GM21786 (cell line): ENCODE results near the gene YTHDF1.
"Not testable (repeated sequence)": the region's sequence is repeated elsewhere in the genome, so short reads cannot be mapped to it uniquely, and the experiment has no call there.

Experiments used
- ATAC-seq: cut with Tn5 transposase; IDR thresholded peaks from one replicate; pipeline ENCODE4 v1.9.1; 2021; ENCODE audit not compliant: unreplicated experiment

YTHDF1 gene

DNA sequence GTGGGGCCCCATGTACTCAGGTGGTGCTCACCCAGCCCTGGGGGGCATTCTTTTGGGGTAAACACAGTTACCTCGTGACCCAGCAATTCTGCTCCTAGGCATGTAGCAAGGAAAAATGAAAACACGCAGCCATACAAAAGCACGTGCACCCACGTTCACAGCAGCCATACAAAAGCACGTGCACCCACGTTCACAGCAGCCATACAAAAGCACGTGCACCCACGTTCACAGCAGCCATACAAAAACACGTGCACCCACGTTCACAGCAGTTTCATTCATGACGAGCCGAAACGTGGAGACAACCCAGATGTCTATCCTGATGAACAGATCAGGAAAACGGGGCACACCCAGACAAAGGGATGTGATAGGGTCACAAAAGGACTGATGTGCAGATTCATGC lies 57.1 kb downstream of the YTHDF1 start:
- ATAC-seq: no peak

DNA sequence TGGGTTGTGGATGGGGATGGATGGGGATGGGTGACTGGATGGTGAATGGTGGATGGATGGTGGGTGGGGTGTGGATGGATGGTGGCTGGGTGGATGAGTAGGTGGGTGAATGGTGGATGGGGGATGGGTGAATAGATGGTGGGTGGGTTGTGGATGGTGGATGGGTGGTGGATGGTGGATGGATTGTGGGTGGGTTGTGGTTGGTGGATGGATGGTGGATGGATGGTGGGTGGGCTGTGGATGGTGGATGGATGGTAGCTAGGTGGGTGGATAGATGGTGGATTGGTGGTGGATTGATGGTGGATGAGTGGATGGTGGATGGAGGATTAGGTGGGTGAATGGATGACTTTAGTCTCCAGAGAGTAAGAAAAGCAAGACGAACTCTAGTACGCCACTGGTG lies 57.6 kb downstream of the YTHDF1 start:
- ATAC-seq: no peak

DNA sequence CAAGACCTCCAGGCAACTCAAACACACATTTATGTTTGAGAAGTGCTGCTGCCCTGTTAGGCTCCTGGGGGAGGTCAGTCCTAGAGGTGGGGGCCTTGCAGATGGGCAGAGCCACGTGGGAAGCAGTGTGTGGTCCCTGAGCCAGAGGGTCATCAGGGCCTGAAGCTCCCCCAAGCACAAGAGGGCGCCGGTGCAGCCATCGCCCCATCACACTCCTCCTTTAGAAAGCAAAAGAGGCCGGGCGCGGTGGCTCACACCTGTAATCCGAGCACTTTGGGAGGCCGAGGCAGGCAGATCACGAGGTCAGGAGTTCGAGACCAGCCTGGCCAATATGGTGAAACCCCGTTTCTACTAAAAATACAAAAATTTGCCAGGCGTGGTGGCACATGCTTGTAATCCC lies 58.5 kb downstream of the YTHDF1 start:
- ATAC-seq: not testable (repeated sequence)

DNA sequence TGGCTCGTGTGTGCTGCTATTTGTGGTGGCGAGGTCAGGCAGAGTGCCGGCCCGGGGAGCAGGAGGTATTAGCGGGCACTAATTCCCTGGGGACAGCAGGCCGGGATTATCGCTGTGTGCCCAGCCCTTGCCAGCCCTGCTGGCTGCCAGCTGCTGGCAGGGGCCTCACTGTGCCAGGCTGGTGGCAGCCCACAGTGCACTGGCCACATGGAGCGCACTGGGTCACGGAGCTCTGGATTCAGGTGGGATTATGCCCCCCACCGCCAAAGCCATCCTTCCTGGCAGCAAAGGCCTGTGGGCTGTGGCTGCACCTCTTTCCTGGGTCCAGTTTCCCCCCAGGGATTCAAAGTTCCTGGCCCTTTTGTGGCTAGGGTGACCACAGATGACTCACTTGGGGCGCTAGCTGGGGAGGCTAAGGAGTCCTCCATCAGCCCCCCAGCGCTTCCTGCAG lies 59.7 kb downstream of the YTHDF1 start:
- no peak for ATAC-seq

DNA sequence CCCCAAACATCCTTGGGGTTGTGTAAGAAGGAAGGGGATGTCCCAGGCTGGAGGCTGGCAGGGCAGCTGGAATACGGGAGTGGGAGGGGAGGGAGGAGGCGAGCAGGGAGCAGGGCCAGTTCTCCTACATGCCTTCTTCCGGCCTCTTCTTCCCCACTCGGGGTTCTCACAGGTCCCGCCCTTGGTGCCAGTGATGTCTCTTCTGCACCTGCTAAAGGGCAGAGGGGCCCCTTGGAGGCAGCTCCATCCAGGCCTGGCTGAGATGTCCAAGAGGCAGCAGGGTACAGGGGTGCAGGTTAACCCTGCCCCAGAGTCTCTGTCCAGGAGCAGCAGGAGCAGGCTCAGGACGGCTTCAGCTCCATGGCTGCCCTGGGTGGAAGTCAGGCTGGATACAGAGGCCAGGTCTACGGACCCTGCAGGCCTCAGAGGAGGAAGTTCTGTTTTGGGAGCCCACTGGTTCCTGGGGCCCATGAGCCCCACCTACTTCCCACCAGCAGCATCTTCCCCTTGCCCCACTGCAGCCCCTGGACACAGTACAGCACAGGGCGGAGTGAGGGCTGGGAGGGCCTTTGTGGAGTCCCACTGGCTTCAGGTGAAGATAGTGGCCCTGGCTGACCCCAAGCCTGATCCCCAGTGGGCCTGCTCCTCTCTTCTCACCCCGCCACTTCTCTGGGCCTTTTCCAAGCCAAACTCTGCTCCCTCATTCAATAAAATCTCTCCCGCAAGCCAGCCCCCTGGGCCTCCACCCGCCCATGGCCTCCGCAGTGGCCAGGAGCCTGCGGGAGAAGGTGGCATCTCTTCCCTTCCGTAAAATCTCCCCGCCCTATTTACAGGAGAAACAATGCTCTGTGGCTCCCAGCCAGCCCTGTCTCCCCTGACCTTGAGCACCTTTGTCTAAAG lies 60.4 kb downstream of the YTHDF1 start:
- no peak for ATAC-seq

DNA sequence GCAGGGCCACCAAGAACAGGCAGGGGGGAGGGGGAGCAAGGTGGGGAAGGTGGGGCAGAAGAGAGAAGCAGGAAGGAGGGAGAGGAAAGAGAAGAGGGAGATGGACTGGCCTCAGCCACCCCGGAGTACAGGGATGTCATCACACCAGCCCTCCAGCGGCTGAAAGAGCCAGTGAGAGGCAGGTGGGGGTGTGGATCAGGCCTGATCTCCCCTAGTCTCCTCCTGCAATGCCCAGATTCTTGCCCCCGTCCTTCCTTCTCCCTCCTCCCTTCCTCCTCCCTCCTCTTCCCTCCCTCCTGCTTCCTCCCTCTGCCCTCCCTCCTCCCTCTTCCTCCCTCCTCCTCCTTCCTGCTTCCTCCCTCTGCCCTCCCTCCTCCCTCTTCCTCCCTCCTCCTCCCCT lies 61.5 kb downstream of the YTHDF1 start:
- ATAC-seq: no peak

DNA sequence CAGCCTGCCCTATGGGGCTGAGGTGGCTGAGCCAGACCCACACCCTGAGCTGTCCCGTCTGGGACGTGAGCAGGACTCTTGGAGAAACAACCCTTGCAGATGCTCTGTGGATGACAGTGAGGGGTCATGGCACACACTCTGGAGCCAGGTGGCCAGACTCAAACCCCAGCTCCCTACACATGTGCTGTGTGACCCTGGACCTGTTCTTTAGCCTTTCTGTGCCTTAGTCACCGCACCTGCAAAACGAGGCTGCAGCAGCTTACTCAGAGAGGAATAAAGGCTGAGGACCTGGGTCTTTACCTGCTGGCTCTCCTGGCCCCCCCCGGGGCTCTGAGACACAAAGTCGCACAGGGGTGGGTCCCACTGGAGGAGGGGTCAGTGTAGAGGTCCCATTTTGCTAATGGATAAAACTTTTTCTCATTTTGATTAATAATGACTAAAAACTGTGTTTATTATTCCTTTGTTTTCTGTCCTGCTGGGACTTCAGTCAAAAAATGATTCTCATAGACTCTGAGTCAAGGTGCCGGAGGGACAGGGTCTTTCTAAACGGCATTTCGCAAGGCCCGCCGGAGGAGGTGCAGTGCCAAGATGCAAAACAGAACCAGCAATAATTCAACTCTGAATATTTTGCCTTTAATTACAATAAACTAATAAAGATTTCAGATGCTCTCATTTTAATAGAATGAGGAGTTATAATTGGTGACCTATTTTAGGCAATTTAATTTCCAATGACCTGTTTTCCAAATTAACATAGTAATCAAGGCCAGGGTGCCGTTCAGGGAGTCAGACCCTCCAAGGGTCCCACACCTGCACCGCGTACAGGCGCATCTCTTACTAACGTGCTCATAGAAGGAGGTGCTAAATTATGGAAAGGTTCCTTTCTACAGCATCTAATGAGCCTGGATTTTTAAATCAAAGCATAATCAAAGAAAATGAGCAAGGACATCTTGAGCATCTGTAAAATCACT lies 62.4 kb downstream of the YTHDF1 start:
- ATAC-seq: no peak

DNA sequence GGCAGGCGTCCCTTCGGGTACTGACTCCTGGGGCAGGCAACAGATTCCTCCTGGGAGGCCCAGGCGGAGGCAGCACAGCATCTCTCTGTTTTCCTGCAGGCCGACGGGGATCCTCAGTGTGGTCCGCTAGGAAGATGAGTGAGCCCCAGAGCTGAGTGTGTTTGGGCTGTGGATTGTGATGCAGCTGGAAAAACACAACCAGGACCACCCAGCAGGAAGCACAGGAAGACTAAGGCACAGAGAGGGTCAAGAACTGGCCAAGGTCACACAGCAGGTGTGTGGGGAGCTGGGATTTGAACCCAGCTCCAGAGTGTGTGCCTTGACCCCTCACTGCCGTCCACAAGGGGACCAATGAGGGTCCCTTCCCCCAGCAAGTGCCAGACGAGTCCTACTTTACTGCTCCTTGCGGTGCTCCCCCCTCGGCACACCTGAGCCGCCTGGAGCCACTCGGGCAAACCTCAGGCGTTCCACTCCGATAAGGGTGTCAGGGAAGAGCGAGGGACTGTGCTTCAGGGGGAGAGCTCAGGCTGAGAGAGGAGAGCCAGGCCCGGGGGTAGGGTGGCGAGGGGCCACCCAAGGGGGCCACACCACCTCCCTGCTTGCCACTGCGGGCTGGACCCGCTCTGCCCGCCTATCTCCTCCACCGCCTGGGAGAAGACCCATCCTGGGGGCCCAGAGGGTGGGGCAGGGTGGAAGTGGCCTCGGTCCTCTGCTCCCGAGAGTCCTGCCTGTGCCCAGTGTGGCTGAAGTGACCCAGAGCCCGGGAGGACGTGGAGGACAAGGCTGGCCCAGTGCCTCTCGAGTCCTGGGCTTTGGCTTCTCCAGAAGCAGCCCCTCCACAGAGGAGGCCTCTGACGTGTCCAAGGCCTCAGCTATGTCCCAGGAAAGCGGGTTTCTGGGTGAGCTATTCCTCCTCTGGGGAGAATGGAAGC lies 63.3 kb downstream of the YTHDF1 start:
- no peak for ATAC-seq

DNA sequence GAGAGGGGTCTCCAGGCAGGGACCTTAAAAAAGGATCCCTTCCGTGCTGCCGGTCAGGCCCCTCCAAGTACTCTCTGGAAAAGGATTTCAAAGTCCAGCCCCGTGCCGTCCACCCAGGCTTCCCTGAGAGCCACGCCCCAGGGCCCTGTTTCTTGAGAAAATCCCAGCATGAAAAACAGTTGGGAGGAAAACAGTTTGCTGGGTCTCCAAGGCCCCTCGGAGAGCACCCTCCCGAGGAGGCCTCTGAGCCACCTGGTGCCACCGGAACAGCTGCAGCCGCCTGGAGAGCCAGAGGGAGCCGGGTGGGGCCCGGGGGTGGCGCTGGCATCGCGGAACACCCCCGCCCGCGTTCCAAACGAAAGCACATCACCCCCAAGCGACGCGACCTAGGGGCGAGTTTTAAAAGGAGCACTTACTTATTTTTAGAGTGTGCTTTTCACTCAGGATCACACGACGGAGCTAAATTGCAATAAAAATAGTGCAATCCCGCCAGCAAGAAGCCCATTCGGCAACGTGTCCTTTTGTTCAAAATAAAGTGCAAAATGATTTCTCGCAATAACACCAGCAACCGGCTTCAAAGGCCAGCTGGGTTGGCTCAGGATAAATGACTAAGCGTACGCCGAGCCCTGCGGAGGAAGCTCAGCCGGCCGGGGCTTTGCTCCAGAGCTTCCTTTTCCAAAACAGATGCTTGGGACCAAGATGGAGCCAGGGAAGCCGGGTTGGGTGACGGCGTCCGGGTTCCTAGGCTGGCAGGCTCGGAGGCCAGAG lies 64.2 kb downstream of the YTHDF1 start:
- no peak for ATAC-seq

DNA sequence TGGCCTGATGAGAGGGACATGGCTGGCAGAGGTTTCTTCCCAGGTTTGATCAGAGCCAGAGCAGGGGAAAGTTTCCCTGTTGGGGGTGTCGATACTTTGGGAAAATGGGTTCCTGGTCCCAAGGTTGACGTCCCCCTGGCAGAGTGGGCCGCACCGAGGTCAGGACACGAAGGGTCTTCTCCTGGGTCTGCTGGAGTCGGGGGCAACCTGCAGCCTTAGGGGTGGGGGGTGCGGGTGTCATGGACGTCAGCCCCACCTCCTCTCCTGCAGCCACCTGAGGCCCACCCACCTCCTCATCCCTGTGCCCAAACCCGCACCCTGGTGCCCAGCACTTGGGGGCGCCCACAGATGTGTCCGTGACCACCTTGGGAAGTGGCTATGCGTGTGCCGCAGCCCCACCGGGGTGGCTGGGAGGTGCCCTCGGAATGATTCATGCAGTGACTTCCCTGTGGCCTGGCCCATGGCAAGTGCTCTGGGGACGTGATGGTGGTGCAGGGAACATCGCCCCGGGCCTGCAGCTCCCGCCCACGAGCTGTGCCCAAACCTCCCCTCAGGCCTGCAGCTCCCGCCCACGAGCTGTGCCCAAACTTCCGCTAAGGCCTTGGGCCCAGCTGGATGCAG lies 64.9 kb downstream of the YTHDF1 start:
- no peak for ATAC-seq

DNA sequence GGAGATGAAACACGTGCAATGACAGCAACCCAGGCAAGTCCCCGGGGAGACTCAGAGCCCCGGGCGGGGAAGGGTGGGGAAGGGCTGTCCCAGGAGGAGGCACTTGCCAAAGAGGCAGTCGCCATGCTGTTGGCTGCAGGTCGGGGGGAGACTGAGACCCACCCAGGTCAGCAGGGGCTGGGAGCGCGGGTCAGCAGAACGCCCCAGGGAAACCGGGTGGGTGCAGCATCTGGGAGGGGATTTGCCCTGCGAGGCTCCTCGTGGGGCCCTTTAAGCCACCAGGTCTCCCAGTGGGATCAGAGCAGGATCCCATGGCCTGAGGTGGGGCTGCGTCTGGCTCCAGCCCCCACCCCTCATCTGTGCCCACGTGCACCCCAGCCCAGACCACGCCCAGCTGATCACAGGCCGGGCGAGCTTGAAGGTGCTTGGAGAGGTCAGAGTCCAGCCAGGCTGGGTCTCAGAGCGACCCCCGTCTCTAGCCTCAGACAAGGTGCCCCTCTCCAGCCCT lies 65.5 kb downstream of the YTHDF1 start:
- ATAC-seq: no peak

DNA sequence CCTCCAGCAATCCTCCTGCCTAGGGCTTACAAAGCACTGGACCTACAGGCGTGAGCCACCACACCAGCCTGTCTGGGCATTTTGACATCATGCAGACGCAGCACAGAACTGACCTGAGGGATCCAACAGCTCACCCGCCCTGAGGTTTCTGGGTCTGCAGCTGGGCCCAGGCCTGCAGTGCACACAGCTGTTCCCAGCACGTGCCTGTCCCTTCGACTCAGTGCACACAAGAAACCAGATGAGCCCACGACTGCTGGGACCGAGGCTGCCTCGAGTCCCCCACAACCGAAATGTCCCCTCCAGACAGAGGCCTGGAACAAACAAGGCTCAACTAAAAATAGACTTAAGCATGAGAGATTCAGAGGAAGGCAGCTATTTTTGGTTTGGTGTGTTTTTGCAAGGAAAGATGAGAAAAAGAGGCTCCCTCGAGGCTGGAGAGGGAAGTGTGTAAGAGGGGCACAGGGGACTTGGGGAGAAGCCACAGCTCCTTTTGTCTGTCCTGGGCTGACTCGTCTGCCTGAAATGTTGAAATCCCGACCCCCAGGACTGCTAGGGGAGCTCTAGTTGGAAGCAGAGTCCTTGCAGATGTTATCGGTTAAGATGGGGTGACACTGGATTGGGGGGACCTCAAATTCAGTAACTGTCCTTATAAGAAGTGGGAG lies 66.3 kb downstream of the YTHDF1 start:
- ATAC-seq: no peak

DNA sequence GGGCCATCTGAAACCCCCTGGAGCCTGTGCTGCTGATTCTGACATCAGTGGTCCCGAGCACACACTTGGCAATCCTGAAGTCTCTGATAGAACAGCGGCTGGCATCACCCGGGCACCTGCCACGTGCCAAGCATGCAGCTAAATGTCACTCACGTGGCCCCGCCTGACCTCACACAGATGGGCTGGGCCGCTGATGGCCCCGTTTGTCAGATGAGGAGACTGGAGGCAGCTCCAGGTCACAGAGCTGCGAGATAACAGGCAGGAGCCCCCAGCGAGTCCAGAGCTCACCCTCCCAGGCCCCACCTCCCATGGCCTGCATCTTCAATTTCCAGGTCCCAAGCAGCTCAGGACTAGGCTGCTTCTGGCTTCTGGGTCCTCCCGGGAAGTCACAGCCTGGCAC lies 67.2 kb downstream of the YTHDF1 start:
- ATAC-seq: no peak

DNA sequence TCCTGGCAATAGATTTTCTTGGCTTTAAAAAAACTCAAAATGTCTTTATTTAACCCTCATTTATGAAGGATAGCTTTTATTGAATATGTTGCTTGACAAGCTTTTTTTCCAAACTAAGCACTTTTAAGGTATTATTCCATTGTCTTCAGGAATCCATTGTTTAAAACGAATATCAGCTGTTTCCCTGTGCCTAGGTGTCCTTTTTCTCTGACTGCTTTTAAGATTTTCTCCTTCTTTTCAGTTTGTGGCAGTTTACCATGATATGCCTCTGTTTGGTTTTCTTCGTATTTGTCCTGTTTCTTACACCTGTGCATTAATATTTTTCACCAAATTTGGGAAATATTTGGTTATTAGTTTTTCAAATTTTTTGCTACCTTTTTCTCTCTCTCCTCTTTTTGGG lies 68.4 kb downstream of the YTHDF1 start:
- no peak for ATAC-seq
